WTC11 (cell line): ENCODE results near the gene EMILIN3. TPM values are rescaled to one million over a fixed set of nuclear protein-coding genes. Genes with fewer than 3 reads are reported as not detected.

ENCODE experiments used
- ATAC-seq: fragments of 200-7000 bp; cut with Tn5 transposase; 2 replicates; pipeline ENCODE4 v1.10.0; 2021; ENCODE audit warnings: mild to moderate bottlenecking, moderate library complexity
- CTCF ChIA-PET: fragments of 300-600 bp; sonication (Branson Sonifier 250); formaldehyde crosslinking; loops from one replicate; lab custom pipeline; 2021; ENCODE audit warnings: antibody characterized with exemption; lab: Charles Lee
- POLR2A ChIA-PET: fragments of 350-600 bp; sonication (Branson Sonifier 250); formaldehyde crosslinking; loops from one replicate; lab custom pipeline; 2021; ENCODE audit warnings: antibody characterized with exemption; lab: Charles Lee
- DNase-seq: peaks from one replicate; pipeline ENCODE4 v3.0.0; 2021; ENCODE audit warnings: low spot score
- H3K27ac Mint-ChIP-seq: 2 replicates; pipeline ENCODE4 v1.8.0; 2021; ENCODE audit warnings: mixed read lengths
- H3K27me3 Mint-ChIP-seq: 2 replicates; pipeline ENCODE4 v1.8.0; 2021; ENCODE audit warnings: low read depth, mild to moderate bottlenecking, moderate library complexity, mixed read lengths
- H3K36me3 Mint-ChIP-seq: 2 replicates; pipeline ENCODE4 v1.8.0; 2021; ENCODE audit warnings: mixed read lengths
- H3K4me1 Mint-ChIP-seq: 2 replicates; pipeline ENCODE4 v1.8.0; 2022; ENCODE audit warnings: mixed read lengths
- H3K4me3 Mint-ChIP-seq: 2 replicates; pipeline ENCODE4 v1.8.0; 2021; ENCODE audit warnings: mild to moderate bottlenecking, moderate library complexity, mixed read lengths
- H3K9me3 Mint-ChIP-seq: 2 replicates; pipeline ENCODE4 v1.8.0; 2021; ENCODE audit warnings: mixed read lengths
- ATF1 ChIP-seq: sonication (generic); formaldehyde crosslinking; IDR thresholded peaks from 2 replicates; pipeline ENCODE4 v1.8.1; 2023; ENCODE audit warnings: mild to moderate bottlenecking, moderate library complexity, missing genetic modification reagents
- CBFB ChIP-seq: sonication (generic); formaldehyde crosslinking; IDR thresholded peaks from 2 replicates; pipeline ENCODE4 v1.8.1; 2022; ENCODE audit warnings: mild to moderate bottlenecking, low read depth, missing genetic modification reagents
- ESRRA ChIP-seq: sonication (generic); formaldehyde crosslinking; IDR thresholded peaks from 2 replicates; pipeline ENCODE4 v1.8.1; 2022; ENCODE audit warnings: mild to moderate bottlenecking, missing genetic modification reagents, borderline replicate concordance
- FOXP1 ChIP-seq: sonication (generic); formaldehyde crosslinking; IDR thresholded peaks from 2 replicates; pipeline ENCODE4 v1.8.0; 2022; ENCODE audit warnings: missing genetic modification reagents, mild to moderate bottlenecking, moderate library complexity, borderline replicate concordance
- GABPB1 ChIP-seq: sonication (generic); formaldehyde crosslinking; IDR thresholded peaks from 2 replicates; pipeline ENCODE4 v1.8.1; 2023; ENCODE audit warnings: mild to moderate bottlenecking, missing genetic modification reagents
- IRF1 ChIP-seq: sonication (generic); formaldehyde crosslinking; IDR thresholded peaks from 2 replicates; pipeline ENCODE4 v1.8.0; 2023; ENCODE audit warnings: missing genetic modification reagents
- JAZF1 ChIP-seq: fragments of 250-450 bp; sonication (Bioruptor Pico); IDR thresholded peaks from 2 replicates; pipeline ENCODE4 v1.9.0; 2021; ENCODE audit warnings: moderate library complexity, mild to moderate bottlenecking, inconsistent platforms
- MXD4 ChIP-seq: fragments of 250-450 bp; sonication (Bioruptor Pico); IDR thresholded peaks from 2 replicates; pipeline ENCODE4 v1.8.0; 2021; ENCODE audit warnings: mild to moderate bottlenecking, moderate library complexity, borderline replicate concordance
- NFYB ChIP-seq: sonication (generic); formaldehyde crosslinking; conservative IDR thresholded peaks from 2 replicates; pipeline ENCODE4 v1.8.0; 2022; ENCODE audit warnings: low read depth, missing genetic modification reagents
- NR2C2 ChIP-seq: sonication (generic); formaldehyde crosslinking; IDR thresholded peaks from 2 replicates; pipeline ENCODE4 v1.8.0; 2022; ENCODE audit warnings: mild to moderate bottlenecking, missing genetic modification reagents
- NR3C1 ChIP-seq: sonication (generic); formaldehyde crosslinking; conservative IDR thresholded peaks from 2 replicates; pipeline ENCODE4 v1.8.1; 2023; ENCODE audit warnings: low read depth, mild to moderate bottlenecking, missing genetic modification reagents
- PRRX2 ChIP-seq: fragments of 250-450 bp; sonication (Bioruptor Pico); IDR thresholded peaks from 2 replicates; pipeline ENCODE4 v1.8.0; 2021; ENCODE audit warnings: mild to moderate bottlenecking
- ZNF263 ChIP-seq: sonication (generic); formaldehyde crosslinking; IDR thresholded peaks from 2 replicates; pipeline ENCODE4 v1.8.1; 2022; ENCODE audit warnings: low read depth, mild to moderate bottlenecking, moderate library complexity, missing genetic modification reagents
- total RNA-seq: library from RNA; stranded (reverse); gene quantifications from 3 replicates; pipeline ENCODE4 v1.2.3, GENCODE V29; 2021
- TF ChIP-seq, protein P1 (sequence below): fragments of 250-450 bp; sonication (Bioruptor Pico); IDR thresholded peaks from 2 replicates; pipeline ENCODE4 v1.8.0; 2021; ENCODE audit warnings: mild to moderate bottlenecking
- TF ChIP-seq, protein P2 (sequence below): fragments of 250-450 bp; sonication (Bioruptor Pico); IDR thresholded peaks from 2 replicates; pipeline ENCODE4 v1.9.0; 2021; ENCODE audit warnings: mild to moderate bottlenecking
- TF ChIP-seq, protein P3 (sequence below): sonication (generic); formaldehyde crosslinking; IDR thresholded peaks from 2 replicates; pipeline ENCODE4 v1.8.0; 2023; ENCODE audit warnings: missing genetic modification reagents, mild to moderate bottlenecking, borderline replicate concordance

Gene EMILIN3
- total RNA-seq, 1 experiment from 2014 or later: 5.5 TPM

DNA sequence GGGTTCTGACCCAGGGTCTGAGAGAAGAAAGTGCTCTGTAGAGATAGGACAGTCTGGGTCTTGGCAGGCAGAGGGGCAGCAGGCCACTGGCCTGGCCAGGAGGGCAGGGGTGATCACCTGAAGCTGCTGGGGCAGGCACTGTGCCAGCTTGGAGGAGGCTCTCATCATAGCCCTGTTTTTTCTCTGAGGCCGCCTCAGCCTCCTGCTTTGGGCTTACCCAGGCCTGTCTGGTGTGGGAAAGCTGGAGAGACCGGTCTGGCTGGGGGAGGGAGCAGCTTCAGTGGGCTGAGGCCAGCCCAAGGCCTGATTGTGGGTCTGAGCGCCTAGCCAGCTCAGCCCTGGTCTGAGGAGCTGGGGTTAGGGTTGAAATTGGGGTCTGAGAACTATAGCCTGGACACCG lies 22.1 kb downstream of the EMILIN3 start:
- CTCF ChIA-PET: interaction anchor here (0.9 to 1.3 kb wide), 3 partner anchors 8 to 171 kb away, joined by 3 to 4 read pairs (median 3); no protein-coding TSS in a partner anchor
- Mint-ChIP-seq H3K4me1 (peaks cover 7% of the 10 kb centered on the region), H3K27ac (no peak overlapping the region), H3K9me3 (no peaks in the 10 kb centered on the region), H3K4me3 (no peak overlapping the region), H3K36me3 (no peaks in the 10 kb centered on the region), H3K27me3 (peaks cover 4% of the 10 kb centered on the region)
- POLR2A ChIA-PET: no interaction called here
- ATAC-seq (no peak), DNase-seq (no peak)
- TF ChIP-seq FOXP1 (CRISPR knock-in tag) (no peak), ZNF263 (CRISPR knock-in tag) (no peak), NR2C2 (CRISPR knock-in tag) (no peak), PRRX2 (CRISPR knock-in tag) (no peak)
- TF ChIP-seq, protein P1, sequence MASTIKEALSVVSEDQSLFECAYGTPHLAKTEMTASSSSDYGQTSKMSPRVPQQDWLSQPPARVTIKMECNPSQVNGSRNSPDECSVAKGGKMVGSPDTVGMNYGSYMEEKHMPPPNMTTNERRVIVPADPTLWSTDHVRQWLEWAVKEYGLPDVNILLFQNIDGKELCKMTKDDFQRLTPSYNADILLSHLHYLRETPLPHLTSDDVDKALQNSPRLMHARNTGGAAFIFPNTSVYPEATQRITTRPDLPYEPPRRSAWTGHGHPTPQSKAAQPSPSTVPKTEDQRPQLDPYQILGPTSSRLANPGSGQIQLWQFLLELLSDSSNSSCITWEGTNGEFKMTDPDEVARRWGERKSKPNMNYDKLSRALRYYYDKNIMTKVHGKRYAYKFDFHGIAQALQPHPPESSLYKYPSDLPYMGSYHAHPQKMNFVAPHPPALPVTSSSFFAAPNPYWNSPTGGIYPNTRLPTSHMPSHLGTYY: no peak
- TF ChIP-seq, protein P2, sequence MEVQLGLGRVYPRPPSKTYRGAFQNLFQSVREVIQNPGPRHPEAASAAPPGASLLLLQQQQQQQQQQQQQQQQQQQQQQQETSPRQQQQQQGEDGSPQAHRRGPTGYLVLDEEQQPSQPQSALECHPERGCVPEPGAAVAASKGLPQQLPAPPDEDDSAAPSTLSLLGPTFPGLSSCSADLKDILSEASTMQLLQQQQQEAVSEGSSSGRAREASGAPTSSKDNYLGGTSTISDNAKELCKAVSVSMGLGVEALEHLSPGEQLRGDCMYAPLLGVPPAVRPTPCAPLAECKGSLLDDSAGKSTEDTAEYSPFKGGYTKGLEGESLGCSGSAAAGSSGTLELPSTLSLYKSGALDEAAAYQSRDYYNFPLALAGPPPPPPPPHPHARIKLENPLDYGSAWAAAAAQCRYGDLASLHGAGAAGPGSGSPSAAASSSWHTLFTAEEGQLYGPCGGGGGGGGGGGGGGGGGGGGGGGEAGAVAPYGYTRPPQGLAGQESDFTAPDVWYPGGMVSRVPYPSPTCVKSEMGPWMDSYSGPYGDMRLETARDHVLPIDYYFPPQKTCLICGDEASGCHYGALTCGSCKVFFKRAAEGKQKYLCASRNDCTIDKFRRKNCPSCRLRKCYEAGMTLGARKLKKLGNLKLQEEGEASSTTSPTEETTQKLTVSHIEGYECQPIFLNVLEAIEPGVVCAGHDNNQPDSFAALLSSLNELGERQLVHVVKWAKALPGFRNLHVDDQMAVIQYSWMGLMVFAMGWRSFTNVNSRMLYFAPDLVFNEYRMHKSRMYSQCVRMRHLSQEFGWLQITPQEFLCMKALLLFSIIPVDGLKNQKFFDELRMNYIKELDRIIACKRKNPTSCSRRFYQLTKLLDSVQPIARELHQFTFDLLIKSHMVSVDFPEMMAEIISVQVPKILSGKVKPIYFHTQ (CRISPR knock-in tag): no peak

- no peak overlapping the region for H3K4me3 Mint-ChIP-seq
- TF ChIP-seq ATF1 (CRISPR knock-in tag): no peak
- no peak for TF ChIP-seq ESRRA (CRISPR knock-in tag)
- no peak for TF ChIP-seq FOXP1 (CRISPR knock-in tag)
- no peak for TF ChIP-seq GABPB1 (CRISPR knock-in tag)
- TF ChIP-seq, protein P3, sequence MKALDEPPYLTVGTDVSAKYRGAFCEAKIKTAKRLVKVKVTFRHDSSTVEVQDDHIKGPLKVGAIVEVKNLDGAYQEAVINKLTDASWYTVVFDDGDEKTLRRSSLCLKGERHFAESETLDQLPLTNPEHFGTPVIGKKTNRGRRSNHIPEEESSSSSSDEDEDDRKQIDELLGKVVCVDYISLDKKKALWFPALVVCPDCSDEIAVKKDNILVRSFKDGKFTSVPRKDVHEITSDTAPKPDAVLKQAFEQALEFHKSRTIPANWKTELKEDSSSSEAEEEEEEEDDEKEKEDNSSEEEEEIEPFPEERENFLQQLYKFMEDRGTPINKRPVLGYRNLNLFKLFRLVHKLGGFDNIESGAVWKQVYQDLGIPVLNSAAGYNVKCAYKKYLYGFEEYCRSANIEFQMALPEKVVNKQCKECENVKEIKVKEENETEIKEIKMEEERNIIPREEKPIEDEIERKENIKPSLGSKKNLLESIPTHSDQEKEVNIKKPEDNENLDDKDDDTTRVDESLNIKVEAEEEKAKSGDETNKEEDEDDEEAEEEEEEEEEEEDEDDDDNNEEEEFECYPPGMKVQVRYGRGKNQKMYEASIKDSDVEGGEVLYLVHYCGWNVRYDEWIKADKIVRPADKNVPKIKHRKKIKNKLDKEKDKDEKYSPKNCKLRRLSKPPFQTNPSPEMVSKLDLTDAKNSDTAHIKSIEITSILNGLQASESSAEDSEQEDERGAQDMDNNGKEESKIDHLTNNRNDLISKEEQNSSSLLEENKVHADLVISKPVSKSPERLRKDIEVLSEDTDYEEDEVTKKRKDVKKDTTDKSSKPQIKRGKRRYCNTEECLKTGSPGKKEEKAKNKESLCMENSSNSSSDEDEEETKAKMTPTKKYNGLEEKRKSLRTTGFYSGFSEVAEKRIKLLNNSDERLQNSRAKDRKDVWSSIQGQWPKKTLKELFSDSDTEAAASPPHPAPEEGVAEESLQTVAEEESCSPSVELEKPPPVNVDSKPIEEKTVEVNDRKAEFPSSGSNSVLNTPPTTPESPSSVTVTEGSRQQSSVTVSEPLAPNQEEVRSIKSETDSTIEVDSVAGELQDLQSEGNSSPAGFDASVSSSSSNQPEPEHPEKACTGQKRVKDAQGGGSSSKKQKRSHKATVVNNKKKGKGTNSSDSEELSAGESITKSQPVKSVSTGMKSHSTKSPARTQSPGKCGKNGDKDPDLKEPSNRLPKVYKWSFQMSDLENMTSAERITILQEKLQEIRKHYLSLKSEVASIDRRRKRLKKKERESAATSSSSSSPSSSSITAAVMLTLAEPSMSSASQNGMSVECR: no peak
- TF ChIP-seq CBFB: no peak
- no peak for TF ChIP-seq MXD4 (CRISPR knock-in tag)
- no peak for TF ChIP-seq NR3C1
- TF ChIP-seq IRF1 (CRISPR knock-in tag): no peak
- TF ChIP-seq NFYB (CRISPR knock-in tag): no peak
- no peak for TF ChIP-seq JAZF1 (CRISPR knock-in tag)
- no peaks in the 10 kb centered on the region for H3K9me3 Mint-ChIP-seq
- ATAC-seq (no peak), DNase-seq (no peak)
- H3K36me3 Mint-ChIP-seq: no peaks in the 10 kb centered on the region
- H3K27ac Mint-ChIP-seq: no peak overlapping the region
- ChIA-PET CTCF (interaction anchor here (1.0 to 5.6 kb wide), 4 partner anchors 93 to 208 kb away, joined by 4 to 126 read pairs (median 4); no protein-coding TSS in a partner anchor), POLR2A (interaction anchor here (0.6 to 1.1 kb wide), 3 partner anchors 75 to 255 kb away, joined by 3 read pairs; no protein-coding TSS in a partner anchor)
- H3K4me1 Mint-ChIP-seq: peaks cover 10% of the 10 kb centered on the region
- H3K27me3 Mint-ChIP-seq: peaks cover 8% of the 10 kb centered on the region
These were observed 23.8 kb downstream of the EMILIN3 start for GRCh38 chr20:41342474-41343464.
